Measurements from ENCODE around the gene EVL.

DNA sequence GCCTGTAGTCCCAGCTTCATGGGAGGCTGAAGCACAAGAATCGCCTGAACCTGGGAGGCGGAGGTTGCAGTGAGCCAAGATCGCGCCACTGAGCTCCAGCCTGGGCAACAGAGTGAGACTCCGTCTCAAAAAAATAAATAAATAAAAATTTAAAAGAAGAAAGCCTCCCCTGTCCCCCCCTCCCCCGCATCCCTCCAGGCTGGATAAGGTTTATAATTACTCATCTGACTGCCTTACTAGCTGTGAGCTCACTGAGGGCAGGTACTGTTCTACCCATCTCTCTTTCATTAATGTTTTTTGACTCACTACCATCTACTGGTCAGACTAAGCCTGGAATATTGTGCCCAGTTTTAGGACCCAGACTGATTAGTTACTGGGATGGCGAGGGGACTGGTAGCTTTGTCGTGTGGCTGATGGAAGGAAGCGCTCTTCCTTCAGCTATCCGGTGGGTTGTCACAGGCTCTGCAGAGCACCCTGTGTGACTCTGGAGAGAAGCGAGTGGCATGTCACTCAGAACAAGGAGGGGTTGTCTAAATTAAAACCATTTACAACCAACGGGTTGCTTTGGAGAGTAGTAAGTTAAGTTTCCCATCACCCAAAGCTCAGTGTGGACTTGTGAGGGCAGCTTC lies 16.9 kb downstream of the EVL start:
- TF ChIP-seq POLR2A (IDR thresholded peaks at IDR 0.05; ENCODE audit: low read length): no peak
- TF ChIP-seq, protein P1, sequence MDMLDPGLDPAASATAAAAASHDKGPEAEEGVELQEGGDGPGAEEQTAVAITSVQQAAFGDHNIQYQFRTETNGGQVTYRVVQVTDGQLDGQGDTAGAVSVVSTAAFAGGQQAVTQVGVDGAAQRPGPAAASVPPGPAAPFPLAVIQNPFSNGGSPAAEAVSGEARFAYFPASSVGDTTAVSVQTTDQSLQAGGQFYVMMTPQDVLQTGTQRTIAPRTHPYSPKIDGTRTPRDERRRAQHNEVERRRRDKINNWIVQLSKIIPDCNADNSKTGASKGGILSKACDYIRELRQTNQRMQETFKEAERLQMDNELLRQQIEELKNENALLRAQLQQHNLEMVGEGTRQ (IDR thresholded peaks at IDR 0.05): no peak
- TF ChIP-seq, protein P2, sequence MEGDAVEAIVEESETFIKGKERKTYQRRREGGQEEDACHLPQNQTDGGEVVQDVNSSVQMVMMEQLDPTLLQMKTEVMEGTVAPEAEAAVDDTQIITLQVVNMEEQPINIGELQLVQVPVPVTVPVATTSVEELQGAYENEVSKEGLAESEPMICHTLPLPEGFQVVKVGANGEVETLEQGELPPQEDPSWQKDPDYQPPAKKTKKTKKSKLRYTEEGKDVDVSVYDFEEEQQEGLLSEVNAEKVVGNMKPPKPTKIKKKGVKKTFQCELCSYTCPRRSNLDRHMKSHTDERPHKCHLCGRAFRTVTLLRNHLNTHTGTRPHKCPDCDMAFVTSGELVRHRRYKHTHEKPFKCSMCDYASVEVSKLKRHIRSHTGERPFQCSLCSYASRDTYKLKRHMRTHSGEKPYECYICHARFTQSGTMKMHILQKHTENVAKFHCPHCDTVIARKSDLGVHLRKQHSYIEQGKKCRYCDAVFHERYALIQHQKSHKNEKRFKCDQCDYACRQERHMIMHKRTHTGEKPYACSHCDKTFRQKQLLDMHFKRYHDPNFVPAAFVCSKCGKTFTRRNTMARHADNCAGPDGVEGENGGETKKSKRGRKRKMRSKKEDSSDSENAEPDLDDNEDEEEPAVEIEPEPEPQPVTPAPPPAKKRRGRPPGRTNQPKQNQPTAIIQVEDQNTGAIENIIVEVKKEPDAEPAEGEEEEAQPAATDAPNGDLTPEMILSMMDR (IDR thresholded peaks at IDR 0.05): no peak
- no peak for TF ChIP-seq SMC3 (IDR thresholded peaks at IDR 0.05)
- TF ChIP-seq, protein P3, sequence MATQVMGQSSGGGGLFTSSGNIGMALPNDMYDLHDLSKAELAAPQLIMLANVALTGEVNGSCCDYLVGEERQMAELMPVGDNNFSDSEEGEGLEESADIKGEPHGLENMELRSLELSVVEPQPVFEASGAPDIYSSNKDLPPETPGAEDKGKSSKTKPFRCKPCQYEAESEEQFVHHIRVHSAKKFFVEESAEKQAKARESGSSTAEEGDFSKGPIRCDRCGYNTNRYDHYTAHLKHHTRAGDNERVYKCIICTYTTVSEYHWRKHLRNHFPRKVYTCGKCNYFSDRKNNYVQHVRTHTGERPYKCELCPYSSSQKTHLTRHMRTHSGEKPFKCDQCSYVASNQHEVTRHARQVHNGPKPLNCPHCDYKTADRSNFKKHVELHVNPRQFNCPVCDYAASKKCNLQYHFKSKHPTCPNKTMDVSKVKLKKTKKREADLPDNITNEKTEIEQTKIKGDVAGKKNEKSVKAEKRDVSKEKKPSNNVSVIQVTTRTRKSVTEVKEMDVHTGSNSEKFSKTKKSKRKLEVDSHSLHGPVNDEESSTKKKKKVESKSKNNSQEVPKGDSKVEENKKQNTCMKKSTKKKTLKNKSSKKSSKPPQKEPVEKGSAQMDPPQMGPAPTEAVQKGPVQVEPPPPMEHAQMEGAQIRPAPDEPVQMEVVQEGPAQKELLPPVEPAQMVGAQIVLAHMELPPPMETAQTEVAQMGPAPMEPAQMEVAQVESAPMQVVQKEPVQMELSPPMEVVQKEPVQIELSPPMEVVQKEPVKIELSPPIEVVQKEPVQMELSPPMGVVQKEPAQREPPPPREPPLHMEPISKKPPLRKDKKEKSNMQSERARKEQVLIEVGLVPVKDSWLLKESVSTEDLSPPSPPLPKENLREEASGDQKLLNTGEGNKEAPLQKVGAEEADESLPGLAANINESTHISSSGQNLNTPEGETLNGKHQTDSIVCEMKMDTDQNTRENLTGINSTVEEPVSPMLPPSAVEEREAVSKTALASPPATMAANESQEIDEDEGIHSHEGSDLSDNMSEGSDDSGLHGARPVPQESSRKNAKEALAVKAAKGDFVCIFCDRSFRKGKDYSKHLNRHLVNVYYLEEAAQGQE (IDR thresholded peaks at IDR 0.05): no peak
